ENCODE results near the gene DSCAM. TPM values are rescaled to one million over a fixed set of nuclear protein-coding genes. Genes with fewer than 3 reads are reported as not detected.

The DSCAM gene
- total and polyA plus RNA-seq, 3 donors from 2014 or later, result 0.70 to 2.3 (median 2.0) TPM

DNA sequence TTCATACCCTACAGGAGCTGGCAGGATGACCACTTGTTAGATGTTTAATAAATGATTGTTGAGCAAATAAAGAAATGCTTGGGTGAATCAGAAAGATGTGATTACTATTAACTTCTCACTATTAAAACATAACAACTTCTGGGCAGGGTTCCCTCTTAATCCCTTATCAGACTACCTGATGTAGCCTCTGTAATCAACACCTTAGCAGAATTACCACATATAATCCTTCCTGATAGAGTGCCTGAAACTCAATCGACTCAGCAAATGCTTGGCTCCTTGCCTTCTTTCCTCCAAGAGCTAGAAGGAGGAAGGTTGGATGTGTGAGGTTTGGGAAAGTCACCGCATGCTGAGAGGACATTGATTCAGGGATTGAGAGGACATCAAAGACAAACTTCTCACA, 34.8 kb upstream of the DSCAM start:
- Histone ChIP-seq H3K27me3 (no peaks in the 10 kb centered on the region), H3K4me3 (no peak overlapping the region), H3K4me1 (no peaks in the 10 kb centered on the region), H3K27ac (no peak overlapping the region), H3K9me3 (no peaks in the 10 kb centered on the region), H3K36me3 (ENCODE audit: low read depth, missing control alignments) (no peaks in the 10 kb centered on the region)
- intact Hi-C loops (cut with DNase I; ENCODE audit: low total_unique reads), result no loop called here
- DNase-seq, result no peak
- no peak for TF ChIP-seq POLR2A (IDR thresholded peaks at IDR 0.05)
- TF ChIP-seq, protein P1, sequence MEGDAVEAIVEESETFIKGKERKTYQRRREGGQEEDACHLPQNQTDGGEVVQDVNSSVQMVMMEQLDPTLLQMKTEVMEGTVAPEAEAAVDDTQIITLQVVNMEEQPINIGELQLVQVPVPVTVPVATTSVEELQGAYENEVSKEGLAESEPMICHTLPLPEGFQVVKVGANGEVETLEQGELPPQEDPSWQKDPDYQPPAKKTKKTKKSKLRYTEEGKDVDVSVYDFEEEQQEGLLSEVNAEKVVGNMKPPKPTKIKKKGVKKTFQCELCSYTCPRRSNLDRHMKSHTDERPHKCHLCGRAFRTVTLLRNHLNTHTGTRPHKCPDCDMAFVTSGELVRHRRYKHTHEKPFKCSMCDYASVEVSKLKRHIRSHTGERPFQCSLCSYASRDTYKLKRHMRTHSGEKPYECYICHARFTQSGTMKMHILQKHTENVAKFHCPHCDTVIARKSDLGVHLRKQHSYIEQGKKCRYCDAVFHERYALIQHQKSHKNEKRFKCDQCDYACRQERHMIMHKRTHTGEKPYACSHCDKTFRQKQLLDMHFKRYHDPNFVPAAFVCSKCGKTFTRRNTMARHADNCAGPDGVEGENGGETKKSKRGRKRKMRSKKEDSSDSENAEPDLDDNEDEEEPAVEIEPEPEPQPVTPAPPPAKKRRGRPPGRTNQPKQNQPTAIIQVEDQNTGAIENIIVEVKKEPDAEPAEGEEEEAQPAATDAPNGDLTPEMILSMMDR (IDR thresholded peaks at IDR 0.05), result no peak
- 89% methylated on average over 2 of the region's 2 CpGs for WGBS, 2 donors

DNA sequence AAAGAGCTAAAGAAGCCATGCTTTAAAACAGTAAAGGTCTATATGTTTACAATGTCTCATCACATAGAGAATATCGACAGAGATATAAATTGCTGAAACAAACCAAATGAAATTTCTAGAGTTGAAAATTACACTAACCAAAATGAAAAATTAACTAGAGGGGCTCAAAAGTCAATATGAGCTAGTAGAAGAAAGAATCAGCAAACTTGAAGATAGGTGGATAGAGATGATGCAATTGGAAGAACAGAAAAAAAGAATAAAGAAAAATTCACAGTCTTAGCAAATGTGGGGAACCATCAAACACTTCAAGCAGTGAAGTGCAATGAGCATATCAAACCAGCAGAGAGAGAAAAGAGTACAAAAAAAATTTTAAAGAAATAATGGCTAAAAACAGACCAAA, 24.1 kb upstream of the DSCAM start:
- Histone ChIP-seq H3K27me3 (no peaks in the 10 kb centered on the region), H3K9me3 (no peaks in the 10 kb centered on the region), H3K4me1 (no peaks in the 10 kb centered on the region), H3K36me3 (ENCODE audit: low read depth, missing control alignments) (no peaks in the 10 kb centered on the region), H3K27ac (no peak overlapping the region), H3K4me3 (no peak overlapping the region)
- no peak for TF ChIP-seq POLR2A (IDR thresholded peaks at IDR 0.05)
- TF ChIP-seq, protein P1 (IDR thresholded peaks at IDR 0.05), result no peak
- WGBS, 2 donors, result 94 to 96% methylated on average over 1 of the region's 1 CpG
- no peak for DNase-seq
- intact Hi-C loops (cut with DNase I; ENCODE audit: low total_unique reads), result no loop called here

DNA sequence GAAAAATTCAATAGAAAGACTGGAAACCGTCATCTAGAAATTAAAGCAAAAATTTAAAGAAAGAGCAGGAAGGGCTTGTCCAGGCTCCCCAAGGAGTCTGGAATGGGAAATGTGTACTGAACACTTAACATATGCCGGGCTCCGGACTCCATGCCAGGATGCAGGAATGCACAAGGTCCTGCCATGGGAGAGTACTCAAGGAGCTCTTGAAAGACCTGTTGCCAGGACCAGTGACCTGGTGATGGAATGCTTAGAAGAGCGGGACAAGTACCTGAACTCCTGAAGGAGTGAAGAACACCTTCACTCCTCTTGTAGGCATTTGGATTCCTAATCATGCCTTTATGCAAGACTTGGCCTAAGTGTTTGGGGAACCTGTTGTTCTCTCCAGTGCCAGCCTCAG, 16.9 kb upstream of the DSCAM start:
- Histone ChIP-seq H3K9me3 (no peaks in the 10 kb centered on the region), H3K4me1 (no peaks in the 10 kb centered on the region), H3K36me3 (ENCODE audit: low read depth, missing control alignments) (no peaks in the 10 kb centered on the region), H3K27ac (no peak overlapping the region), H3K4me3 (no peak overlapping the region), H3K27me3 (no peaks in the 10 kb centered on the region)
- no peak for DNase-seq
- 91 to 92% methylated on average over 4 of the region's 4 CpGs for WGBS, 2 donors
- TF ChIP-seq, protein P1 (IDR thresholded peaks at IDR 0.05), result no peak
- no peak for TF ChIP-seq POLR2A (IDR thresholded peaks at IDR 0.05)
- intact Hi-C loops (cut with DNase I; ENCODE audit: low total_unique reads), result no loop called here

DNA sequence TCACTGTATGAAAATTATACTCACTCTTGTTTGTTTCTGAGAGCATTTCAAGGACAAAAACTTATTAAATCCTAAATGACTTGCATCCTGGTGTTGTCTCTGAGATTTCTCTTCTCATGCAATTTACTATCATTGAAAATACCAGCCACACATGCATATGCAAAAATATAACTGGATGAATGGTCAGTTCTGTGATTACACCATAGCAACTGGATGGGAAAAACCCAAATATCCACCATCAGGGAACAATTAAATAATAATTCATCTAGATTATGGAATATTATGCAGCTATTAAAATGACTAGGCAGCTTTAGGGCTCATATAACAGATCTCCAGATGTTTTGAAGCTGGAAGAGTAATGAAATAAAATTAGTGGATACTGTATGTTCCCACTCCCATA, 11.6 kb upstream of the DSCAM start:
- TF ChIP-seq POLR2A (IDR thresholded peaks at IDR 0.05), result no peak
- TF ChIP-seq, protein P1 (IDR thresholded peaks at IDR 0.05), result no peak
- H3K4me1 ChIP-seq, result no peaks in the 10 kb centered on the region

DNA sequence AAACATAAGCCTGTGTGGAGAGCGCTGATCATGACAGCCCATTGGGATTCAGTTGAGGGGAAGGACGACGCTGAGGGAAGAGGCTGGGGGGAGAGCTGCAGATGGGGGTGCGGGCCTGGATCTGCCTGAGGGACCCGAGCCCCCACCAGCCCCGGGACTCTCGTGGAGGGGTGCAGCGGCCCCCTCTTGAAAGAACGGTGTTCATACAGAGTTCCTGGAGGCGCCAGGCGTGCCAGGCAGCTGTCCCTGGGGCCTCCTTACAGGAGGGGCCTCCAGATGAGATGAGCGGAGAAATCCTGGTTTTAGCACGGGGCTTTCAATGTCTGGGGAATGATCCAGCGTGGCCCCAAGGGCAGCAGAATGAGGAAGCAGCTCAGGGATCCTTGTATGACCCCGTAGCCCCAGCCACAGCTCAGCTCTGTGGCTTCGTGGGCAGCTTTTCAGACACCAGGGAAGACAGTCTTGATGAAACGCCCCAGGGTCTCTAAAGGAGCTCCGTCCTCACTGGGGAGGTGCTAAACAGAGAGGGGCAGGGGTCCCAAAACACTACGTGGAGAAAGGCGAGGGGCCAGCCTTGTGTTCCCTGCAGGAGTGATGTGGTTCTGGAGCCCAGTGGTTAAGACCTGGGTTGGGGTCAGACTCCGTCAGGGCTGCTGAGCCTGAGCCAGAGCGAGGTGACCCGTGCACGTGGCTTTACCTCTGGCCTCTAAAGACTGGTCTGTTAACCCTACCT, 7.2 kb upstream of the DSCAM start:
- Histone ChIP-seq H3K27ac (no peak overlapping the region), H3K36me3 (ENCODE audit: low read depth, missing control alignments) (no peaks in the 10 kb centered on the region), H3K4me1 (no peaks in the 10 kb centered on the region), H3K9me3 (no peaks in the 10 kb centered on the region), H3K27me3 (no peaks in the 10 kb centered on the region), H3K4me3 (no peak overlapping the region)
- no peak for DNase-seq
- WGBS, 2 donors, result 73 to 77% methylated on average over 14 to 22 of the region's 24 CpGs
- intact Hi-C loops (cut with DNase I; ENCODE audit: low total_unique reads), result no loop called here
- TF ChIP-seq POLR2A (IDR thresholded peaks at IDR 0.05), result no peak

More for the DNA sequence above, 11.6 kb upstream of the DSCAM start:
- intact Hi-C loops (cut with DNase I; ENCODE audit: low total_unique reads), result no loop called here
- Histone ChIP-seq H3K27ac (no peak overlapping the region), H3K4me3 (no peak overlapping the region), H3K9me3 (no peaks in the 10 kb centered on the region), H3K27me3 (no peaks in the 10 kb centered on the region), H3K36me3 (ENCODE audit: low read depth, missing control alignments) (no peaks in the 10 kb centered on the region)
- DNase-seq, result no peak
